A549 (cell line): ENCODE data around the gene PLD3. TPM values are rescaled to one million over a fixed set of nuclear protein-coding genes. Genes with fewer than 3 reads are reported as not detected.

Source experiments
- ATAC-seq, 2 experiments: fragments of 200-7000 bp in 1 of 2; fragments of >200 bp in 1 of 2; cut with Nextera tagmentation in 1 of 2; cut with Tn5 transposase in 1 of 2; 3 replicates each; pipeline versions ENCODE4 v1.8.0 to v1.9.1; 2018 to 2020; ENCODE audit warnings: mild to moderate bottlenecking in 1 of 2, moderate library complexity in 1 of 2
- CTCF ChIA-PET: fragments of 300-600 bp; sonication (Branson Sonifier 250); formaldehyde crosslinking; extraction: SDS; loops from one replicate; lab custom pipeline; 2021; ENCODE audit warnings: antibody characterized with exemption, inconsistent platforms; lab: Yijun Ruan, JAX
- POLR2A ChIA-PET: fragments of 350-600 bp; formaldehyde crosslinking; extraction: SDS; loops from one replicate; lab custom pipeline; 2021; ENCODE audit warnings: antibody characterized with exemption, inconsistent platforms; lab: Yijun Ruan, JAX
- DNase-seq, 2 experiments: peaks; one replicate each; pipeline versions ENCODE4 v3.0.0 to v3.0.0-alpha.2; 2011 to 2016; ENCODE audit warnings: low read depth in 1 of 2, low spot score in 1 of 2
- FAIRE-seq: peaks from 2 replicates; lab custom pipeline; 2011; peaks lifted over from hg19 to GRCh38; lab: Jason Lieb, UNC
- H3K27ac ChIP-seq, 2 experiments: fragments of >200 bp; sonication (Bioruptor Twin); formaldehyde crosslinking; 3 replicates each; pipeline ENCODE4 v1.5.1; 2016 to 2017
- H3K4me1 ChIP-seq: fragments of >200 bp; sonication (Bioruptor Twin); formaldehyde crosslinking; 3 replicates; pipeline ENCODE4 v1.6.1; 2016
- H3K4me2 ChIP-seq: fragments of >200 bp; sonication (Bioruptor Twin); formaldehyde crosslinking; 3 replicates; pipeline ENCODE4 v1.6.1; 2016
- H3K4me3 ChIP-seq: fragments of >200 bp; sonication (Bioruptor Twin); formaldehyde crosslinking; 3 replicates; pipeline ENCODE4 v1.5.1; 2016
- H3K9me3 ChIP-seq: fragments of >200 bp; sonication (Bioruptor Twin); formaldehyde crosslinking; 3 replicates; pipeline ENCODE4 v1.6.1; 2016
- ATOH8 ChIP-seq: fragments of 250-450 bp; sonication (Bioruptor Pico); IDR thresholded peaks from 2 replicates; pipeline ENCODE4 v1.5.0; 2020; ENCODE audit warnings: low read depth, mild to moderate bottlenecking, moderate library complexity
- BCL3 ChIP-seq: fragments of >200 bp; sonication (Bioruptor Twin); formaldehyde crosslinking; IDR thresholded peaks from 3 replicates; pipeline ENCODE4 v1.6.1; 2016
- CBX2 ChIP-seq: fragments of 200-600 bp; sonication (generic); IDR thresholded peaks from 2 replicates; pipeline ENCODE4 v1.6.1; 2016; ENCODE audit warnings: low read depth, mild to moderate bottlenecking, borderline replicate concordance
- CBX8 ChIP-seq: fragments of 200-600 bp; sonication (generic); IDR thresholded peaks from 2 replicates; pipeline ENCODE4 v1.6.1; 2016
- CHD2 ChIP-seq: fragments of 150-350 bp; IDR thresholded peaks from 2 replicates; pipeline ENCODE4 v1.6.1; 2014; ENCODE audit warnings: low read length; ENCODE audit not compliant: partially characterized antibody
- E2F6 ChIP-seq: IDR thresholded peaks from 2 replicates; pipeline ENCODE4 v1.6.1; 2012; ENCODE audit warnings: low read depth, borderline replicate concordance
- EHF ChIP-seq: fragments of 250-450 bp; sonication (Bioruptor Pico); IDR thresholded peaks from 2 replicates; pipeline ENCODE4 v1.5.0; 2020; ENCODE audit warnings: mild to moderate bottlenecking
- FOSB ChIP-seq: fragments of 250-450 bp; sonication (Bioruptor Pico); IDR thresholded peaks from 2 replicates; pipeline ENCODE4 v1.5.0; 2020; ENCODE audit warnings: mild to moderate bottlenecking, moderate library complexity
- FOSL2 ChIP-seq, 2 experiments: fragments of 450-650 bp in 1 of 2; fragments of >200 bp in 1 of 2; sonication (Bioruptor Twin) in 1 of 2; formaldehyde crosslinking; IDR thresholded peaks; 2 replicates each; pipeline versions ENCODE4 v1.5.0 to v1.6.1; 2016 to 2020; ENCODE audit warnings: mild to moderate bottlenecking in 1 of 2, moderate library complexity in 1 of 2
- FOXS1 ChIP-seq: fragments of 250-450 bp; sonication (Bioruptor Pico); IDR thresholded peaks from 2 replicates; pipeline ENCODE4 v1.5.0; 2020; ENCODE audit warnings: mild to moderate bottlenecking, moderate library complexity
- GATA3 ChIP-seq: IDR thresholded peaks from 2 replicates; pipeline ENCODE4 v1.6.1; 2012; ENCODE audit warnings: borderline replicate concordance
- HDAC2 ChIP-seq: fragments of 200-600 bp; sonication (generic); IDR thresholded peaks from 2 replicates; pipeline ENCODE4 v1.6.1; 2016
- HES2 ChIP-seq: fragments of >200 bp; sonication (Bioruptor Twin); formaldehyde crosslinking; IDR thresholded peaks from 2 replicates; pipeline ENCODE4 v1.6.1; 2016
- HEYL ChIP-seq: fragments of 250-450 bp; sonication (Bioruptor Pico); IDR thresholded peaks from 2 replicates; pipeline ENCODE4 v1.8.0; 2021; ENCODE audit warnings: mild to moderate bottlenecking, moderate library complexity
- HOXA7 ChIP-seq: fragments of 250-450 bp; sonication (Bioruptor Pico); IDR thresholded peaks from 2 replicates; pipeline ENCODE4 v1.5.0; 2020; ENCODE audit warnings: mild to moderate bottlenecking, moderate library complexity
- HOXB13 ChIP-seq: fragments of 250-450 bp; sonication (Bioruptor Pico); IDR thresholded peaks from 2 replicates; pipeline ENCODE4 v1.5.0; 2020; ENCODE audit warnings: low read depth, mild to moderate bottlenecking, moderate library complexity
- JUNB ChIP-seq: fragments of >200 bp; sonication (Bioruptor Twin); formaldehyde crosslinking; IDR thresholded peaks from 2 replicates; pipeline ENCODE4 v1.6.1; 2016
- KDM1A ChIP-seq: fragments of 200-600 bp; sonication (generic); IDR thresholded peaks from 2 replicates; pipeline ENCODE4 v1.6.1; 2016; ENCODE audit warnings: low read depth, mild to moderate bottlenecking
- NFE2L2 ChIP-seq: fragments of 150-350 bp; conservative IDR thresholded peaks from 2 replicates; pipeline ENCODE4 v1.6.1; 2014; ENCODE audit warnings: low read length
- NPAS2 ChIP-seq: fragments of 250-450 bp; sonication (Bioruptor Pico); IDR thresholded peaks from 2 replicates; pipeline ENCODE4 v1.8.0; 2022; ENCODE audit warnings: mild to moderate bottlenecking, moderate library complexity, borderline replicate concordance
- NR3C1 ChIP-seq: fragments of >200 bp; sonication (Bioruptor Twin); formaldehyde crosslinking; IDR thresholded peaks from 3 replicates; pipeline ENCODE4 v1.6.1; 2017
- POLR2AphosphoS2 ChIP-seq: conservative IDR thresholded peaks from 2 replicates; pipeline ENCODE4 v1.6.1; 2012; ENCODE audit warnings: low read length, improper control_type of control experiment, inconsistent platforms
- RNF2 ChIP-seq: fragments of 200-600 bp; sonication (generic); IDR thresholded peaks from 2 replicates; pipeline ENCODE4 v1.6.1; 2016; ENCODE audit warnings: low read depth, mild to moderate bottlenecking, antibody characterized with exemption, moderate library complexity, borderline replicate concordance
- SMC3 ChIP-seq: fragments of >200 bp; sonication (Bioruptor Twin); formaldehyde crosslinking; IDR thresholded peaks from 3 replicates; pipeline ENCODE4 v1.6.1; 2018; ENCODE audit warnings: inconsistent platforms
- TP53 ChIP-seq: fragments of 250-450 bp; sonication (Bioruptor Pico); IDR thresholded peaks from 2 replicates; pipeline ENCODE4 v1.5.0; 2021; ENCODE audit warnings: mild to moderate bottlenecking, moderate library complexity
- ZFP36 ChIP-seq: fragments of 450-650 bp; IDR thresholded peaks from 2 replicates; pipeline ENCODE4 v1.6.1; 2014; ENCODE audit warnings: borderline replicate concordance; ENCODE audit not compliant: partially characterized antibody
- WGBS: methylation state at CpG from one replicate; pipeline ENCODE4 v1.1.6; 2017; ENCODE audit errors: missing lambda C conversion rate; 5-methylcytosine and 5-hydroxymethylcytosine counted together
- polyA plus RNA-seq, 4 experiments: library from polyadenylated mRNA; depleted of rRNA in 3 of 4; stranded (reverse); fragments of >200 nt; fragmentation: RNase III in 1 of 4; extraction: RNeasy Plus Mini Kit Qiagen cat#74134 plus additional on column Dnase treatment in 1 of 4; gene quantifications; 2 replicates in 3 of 4; 3 replicates in 1 of 4; pipeline ENCODE4 v1.2.3, GENCODE V29; 2011 to 2017
- TF ChIP-seq, protein P1 (sequence below): fragments of >200 bp; sonication (Bioruptor Twin); formaldehyde crosslinking; IDR thresholded peaks from 3 replicates; pipeline ENCODE4 v1.5.1; 2016
- TF ChIP-seq, protein P2 (sequence below): fragments of 450-650 bp; IDR thresholded peaks from 2 replicates; pipeline ENCODE4 v1.6.1; 2014; ENCODE audit warnings: antibody characterized with exemption
- TF ChIP-seq, protein P3 (sequence below): fragments of 150-350 bp; IDR thresholded peaks from 2 replicates; pipeline ENCODE4 v1.6.1; 2014; ENCODE audit warnings: low read depth, mild to moderate bottlenecking, low read length

The PLD3 gene
- polyA plus RNA-seq, 2 of the 4 experiments (the other 2 are of a cell fraction) = 265 to 290 TPM

DNA sequence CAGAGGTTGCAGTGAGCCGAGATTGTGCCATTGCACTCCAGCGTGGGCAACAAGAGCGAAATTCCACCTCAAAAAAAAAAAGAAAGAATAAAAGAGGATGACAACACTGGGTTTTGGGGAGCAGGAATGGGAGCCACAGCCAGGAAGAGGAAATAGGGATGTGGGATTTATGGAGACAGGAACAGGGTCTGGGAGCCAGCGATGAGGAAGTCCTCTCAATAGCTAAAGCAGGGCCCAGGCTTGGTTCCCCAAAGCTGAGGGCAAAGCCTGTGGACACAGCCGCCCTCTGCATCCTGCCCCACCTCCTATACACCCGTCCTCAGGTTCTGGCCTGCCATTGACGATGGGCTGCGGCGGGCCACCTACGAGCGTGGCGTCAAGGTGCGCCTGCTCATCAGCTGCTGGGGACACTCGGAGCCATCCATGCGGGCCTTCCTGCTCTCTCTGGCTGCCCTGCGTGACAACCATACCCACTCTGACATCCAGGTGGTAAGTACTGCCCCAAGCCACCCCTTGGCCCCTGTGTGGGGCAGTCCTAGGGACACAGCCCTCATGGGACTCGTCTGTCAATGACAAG, 27.9 kb downstream of the PLD3 start:
- ATAC-seq = no peak
- H3K4me3 ChIP-seq = no peak overlapping the region
- ChIA-PET POLR2A (no interaction called here), CTCF (interaction anchor here (1.1 kb wide), 1 partner anchor 20 kb away, joined by 3 read pairs; no protein-coding TSS in a partner anchor)
- no peak for FAIRE-seq
- H3K27ac ChIP-seq = no peak overlapping the region
- DNase-seq = no peak
- no peak overlapping the region for H3K4me2 ChIP-seq
- WGBS = 92% methylated on average over 16 of the region's 17 CpGs
- no peaks in the 10 kb centered on the region for H3K4me1 ChIP-seq
- TF ChIP-seq BCL3 (no peak), NPAS2 (CRISPR knock-in tag) (no peak), CBX2 (no peak), FOSB (no peak), HEYL (CRISPR knock-in tag) (no peak), TP53 (CRISPR knock-in tag) (no peak), NFE2L2 (no peak), E2F6 (no peak), CBX8 (no peak), FOXS1 (CRISPR knock-in tag) (no peak), HES2 (no peak), HDAC2 (no peak), JUNB (no peak), CHD2 (no peak), POLR2AphosphoS2 (no peak)
- TF ChIP-seq, protein P1, sequence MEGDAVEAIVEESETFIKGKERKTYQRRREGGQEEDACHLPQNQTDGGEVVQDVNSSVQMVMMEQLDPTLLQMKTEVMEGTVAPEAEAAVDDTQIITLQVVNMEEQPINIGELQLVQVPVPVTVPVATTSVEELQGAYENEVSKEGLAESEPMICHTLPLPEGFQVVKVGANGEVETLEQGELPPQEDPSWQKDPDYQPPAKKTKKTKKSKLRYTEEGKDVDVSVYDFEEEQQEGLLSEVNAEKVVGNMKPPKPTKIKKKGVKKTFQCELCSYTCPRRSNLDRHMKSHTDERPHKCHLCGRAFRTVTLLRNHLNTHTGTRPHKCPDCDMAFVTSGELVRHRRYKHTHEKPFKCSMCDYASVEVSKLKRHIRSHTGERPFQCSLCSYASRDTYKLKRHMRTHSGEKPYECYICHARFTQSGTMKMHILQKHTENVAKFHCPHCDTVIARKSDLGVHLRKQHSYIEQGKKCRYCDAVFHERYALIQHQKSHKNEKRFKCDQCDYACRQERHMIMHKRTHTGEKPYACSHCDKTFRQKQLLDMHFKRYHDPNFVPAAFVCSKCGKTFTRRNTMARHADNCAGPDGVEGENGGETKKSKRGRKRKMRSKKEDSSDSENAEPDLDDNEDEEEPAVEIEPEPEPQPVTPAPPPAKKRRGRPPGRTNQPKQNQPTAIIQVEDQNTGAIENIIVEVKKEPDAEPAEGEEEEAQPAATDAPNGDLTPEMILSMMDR = no peak
- TF ChIP-seq, protein P2, sequence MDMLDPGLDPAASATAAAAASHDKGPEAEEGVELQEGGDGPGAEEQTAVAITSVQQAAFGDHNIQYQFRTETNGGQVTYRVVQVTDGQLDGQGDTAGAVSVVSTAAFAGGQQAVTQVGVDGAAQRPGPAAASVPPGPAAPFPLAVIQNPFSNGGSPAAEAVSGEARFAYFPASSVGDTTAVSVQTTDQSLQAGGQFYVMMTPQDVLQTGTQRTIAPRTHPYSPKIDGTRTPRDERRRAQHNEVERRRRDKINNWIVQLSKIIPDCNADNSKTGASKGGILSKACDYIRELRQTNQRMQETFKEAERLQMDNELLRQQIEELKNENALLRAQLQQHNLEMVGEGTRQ = no peak
- no peaks in the 10 kb centered on the region for H3K9me3 ChIP-seq

DNA sequence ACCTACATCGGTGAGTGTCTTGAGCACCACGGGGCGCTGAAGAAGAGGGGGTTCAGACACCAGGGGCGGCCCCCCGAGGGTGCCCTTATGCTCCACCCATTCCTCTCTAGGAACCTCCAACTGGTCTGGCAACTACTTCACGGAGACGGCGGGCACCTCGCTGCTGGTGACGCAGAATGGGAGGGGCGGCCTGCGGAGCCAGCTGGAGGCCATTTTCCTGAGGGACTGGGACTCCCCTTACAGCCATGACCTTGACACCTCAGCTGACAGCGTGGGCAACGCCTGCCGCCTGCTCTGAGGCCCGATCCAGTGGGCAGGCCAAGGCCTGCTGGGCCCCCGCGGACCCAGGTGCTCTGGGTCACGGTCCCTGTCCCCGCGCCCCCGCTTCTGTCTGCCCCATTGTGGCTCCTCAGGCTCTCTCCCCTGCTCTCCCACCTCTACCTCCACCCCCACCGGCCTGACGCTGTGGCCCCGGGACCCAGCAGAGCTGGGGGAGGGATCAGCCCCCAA, 29.4 kb downstream of the PLD3 start:
- no peak overlapping the region for H3K4me2 ChIP-seq
- TF ChIP-seq GATA3 (no peak), HDAC2 (no peak), NR3C1 (no peak), FOSL2 (IDR thresholded peaks at IDR 0.05) (no peak), FOSL2 (CRISPR knock-in tag; IDR thresholded peaks at IDR 0.05) (no peak), ATOH8 (CRISPR knock-in tag) (no peak), EHF (CRISPR knock-in tag) (no peak), HOXB13 (CRISPR knock-in tag) (no peak), ZFP36 (no peak), NPAS2 (CRISPR knock-in tag) (no peak), RNF2 (no peak), BCL3 (no peak), JUNB (no peak), SMC3 (no peak), FOSB (no peak), KDM1A (no peak), HOXA7 (CRISPR knock-in tag) (no peak), CBX8 (no peak)
- TF ChIP-seq, protein P3, sequence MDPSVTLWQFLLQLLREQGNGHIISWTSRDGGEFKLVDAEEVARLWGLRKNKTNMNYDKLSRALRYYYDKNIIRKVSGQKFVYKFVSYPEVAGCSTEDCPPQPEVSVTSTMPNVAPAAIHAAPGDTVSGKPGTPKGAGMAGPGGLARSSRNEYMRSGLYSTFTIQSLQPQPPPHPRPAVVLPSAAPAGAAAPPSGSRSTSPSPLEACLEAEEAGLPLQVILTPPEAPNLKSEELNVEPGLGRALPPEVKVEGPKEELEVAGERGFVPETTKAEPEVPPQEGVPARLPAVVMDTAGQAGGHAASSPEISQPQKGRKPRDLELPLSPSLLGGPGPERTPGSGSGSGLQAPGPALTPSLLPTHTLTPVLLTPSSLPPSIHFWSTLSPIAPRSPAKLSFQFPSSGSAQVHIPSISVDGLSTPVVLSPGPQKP = no peak
- no peak overlapping the region for H3K4me3 ChIP-seq
- H3K9me3 ChIP-seq = no peaks in the 10 kb centered on the region
- FAIRE-seq = no peak
- 88% methylated on average over 25 of the region's 25 CpGs for WGBS
- H3K27ac ChIP-seq = no peak overlapping the region
- ChIA-PET POLR2A (no interaction called here), CTCF (interaction anchor here (0.5 to 3.9 kb wide), 3 partner anchors 9 to 47 kb away, joined by 3 to 14 read pairs (median 8); no protein-coding TSS in a partner anchor)
- H3K4me1 ChIP-seq = no peaks in the 10 kb centered on the region
- no peak for ATAC-seq
- no peak for DNase-seq
